Keratinocyte (primary cell): ENCODE measurements around the gene TMED5. TPM values are rescaled to one million over a fixed set of nuclear protein-coding genes. Genes with fewer than 3 reads are reported as not detected.

Experiments used
- DNase-seq: peaks from one replicate; pipeline ENCODE4 v3.0.0-alpha.2; 2011; ENCODE audit warnings: low read depth, missing footprints, low spot score
- FAIRE-seq: peaks from 2 replicates; lab custom pipeline; 2011; peaks lifted over from hg19 to GRCh38; lab: Jason Lieb, UNC
- H2AFZ ChIP-seq: 2 replicates; pipeline ENCODE4 v1.6.0; 2012; ENCODE audit warnings: low read length, control low read depth, inconsistent platforms; ENCODE audit not compliant: control insufficient read depth
- H3K27ac ChIP-seq: 2 replicates; pipeline ENCODE4 v1.5.1; 2011; ENCODE audit warnings: low read length; ENCODE audit not compliant: control insufficient read depth, insufficient read depth
- H3K27me3 ChIP-seq: 3 replicates; pipeline ENCODE4 v1.6.0; 2011; ENCODE audit warnings: low read length; ENCODE audit not compliant: control insufficient read depth, insufficient read depth; ENCODE audit errors: extremely low read depth
- H3K36me3 ChIP-seq, 2 experiments: 2 replicates in 1 of 2; 3 replicates in 1 of 2; pipeline ENCODE4 v1.5.1; 2011; ENCODE audit warnings: low read length in 2 of 2, mild to moderate bottlenecking in 1 of 2; ENCODE audit not compliant: control insufficient read depth in 2 of 2, insufficient read depth in 2 of 2; ENCODE audit errors: extremely low read depth in 1 of 2
- H3K4me1 ChIP-seq: 3 replicates; pipeline ENCODE4 v1.5.1; 2011; ENCODE audit warnings: low read length; ENCODE audit not compliant: control insufficient read depth, insufficient read depth; ENCODE audit errors: extremely low read depth
- H3K4me2 ChIP-seq: 3 replicates; pipeline ENCODE4 v1.6.0; 2011; ENCODE audit warnings: low read depth, low read length; ENCODE audit not compliant: control insufficient read depth, insufficient read depth; ENCODE audit errors: extremely low read depth
- H3K4me3 ChIP-seq, 3 experiments: fragments of 200-600 bp in 1 of 3; sonication (generic) in 1 of 3; 2 replicates in 2 of 3; 3 replicates in 1 of 3; pipeline ENCODE4 v1.5.1; 2011 to 2016; ENCODE audit warnings: low read length in 3 of 3, mild to moderate bottlenecking in 3 of 3, control low read depth in 2 of 3, inconsistent platforms in 1 of 3, low read depth in 1 of 3, mixed read lengths in 1 of 3, mixed run types in 1 of 3, moderate library complexity in 1 of 3; ENCODE audit not compliant: control insufficient read depth in 2 of 3, insufficient read depth in 2 of 3; ENCODE audit errors: extremely low read depth in 1 of 3
- H3K79me2 ChIP-seq: 2 replicates; pipeline ENCODE4 v1.6.0; 2012; ENCODE audit warnings: low read length; ENCODE audit not compliant: control insufficient read depth, insufficient read depth
- H3K9ac ChIP-seq: 3 replicates; pipeline ENCODE4 v1.6.0; 2011; ENCODE audit warnings: low read length; ENCODE audit not compliant: control insufficient read depth, insufficient read depth; ENCODE audit errors: extremely low read depth
- H3K9me1 ChIP-seq: 3 replicates; pipeline ENCODE4 v1.6.0; 2011; ENCODE audit warnings: low read length; ENCODE audit not compliant: control insufficient read depth, insufficient read depth; ENCODE audit errors: extremely low read depth
- H3K9me3 ChIP-seq: 2 replicates; pipeline ENCODE4 v1.5.1; 2012; ENCODE audit warnings: low read depth, low read length; ENCODE audit not compliant: control insufficient read depth
- H4K20me1 ChIP-seq: 3 replicates; pipeline ENCODE4 v1.6.0; 2011; ENCODE audit warnings: low read length; ENCODE audit not compliant: control insufficient read depth, insufficient read depth; ENCODE audit errors: extremely low read depth
- EZH2 ChIP-seq: IDR thresholded peaks from one replicate; pipeline ENCODE4 v1.6.1; 2012; ENCODE audit warnings: inconsistent platforms, mild to moderate bottlenecking, low read length, moderate library complexity
- dilution Hi-C: fragments of 300-500 bp; cut with MboI; formaldehyde crosslinking; loops from one replicate; pipeline ENCODE4 v1.7.0; 2020; ENCODE audit warnings: low sequenced_read_pairs; ENCODE audit not compliant: extremely low pct_ligation_motif_present
- polyA plus RNA-seq, 5 experiments: library from polyadenylated mRNA; depleted of rRNA in 3 of 5; stranded (reverse) in 3 of 5; stranded (forward) in 1 of 5; unstranded in 1 of 5; fragments of >200 nt; gene quantifications; 1 replicate in 1 of 5; 2 replicates in 3 of 5; 3 replicates in 1 of 5; pipeline versions ENCODE4 v1.2.1 to v1.2.3, GENCODE V29; 2011 to 2012; ENCODE audit warnings: missing spikeins in 2 of 5, low read depth in 1 of 5, low replicate concordance in 1 of 5
- TF ChIP-seq, protein P1 (sequence below), 3 experiments: IDR thresholded peaks in 1 of 3; conservative IDR thresholded peaks in 1 of 3; optimal IDR thresholded peaks in 1 of 3; 2 replicates in 2 of 3; 3 replicates in 1 of 3; pipeline versions ENCODE3 to v1.5.1; 2011; ENCODE audit warnings: low read length in 3 of 3, mild to moderate bottlenecking in 3 of 3, moderate library complexity in 2 of 3, control low read depth in 1 of 3, inconsistent platforms in 1 of 3; ENCODE audit not compliant: insufficient read depth in 2 of 3; ENCODE audit errors: extremely low read depth in 1 of 3

The TMED5 gene
- polyA plus RNA-seq, 1 donor (not counting 4 experiments of a cell fraction or from before 2014, with no cell fraction given): 55.4 TPM

DNA sequence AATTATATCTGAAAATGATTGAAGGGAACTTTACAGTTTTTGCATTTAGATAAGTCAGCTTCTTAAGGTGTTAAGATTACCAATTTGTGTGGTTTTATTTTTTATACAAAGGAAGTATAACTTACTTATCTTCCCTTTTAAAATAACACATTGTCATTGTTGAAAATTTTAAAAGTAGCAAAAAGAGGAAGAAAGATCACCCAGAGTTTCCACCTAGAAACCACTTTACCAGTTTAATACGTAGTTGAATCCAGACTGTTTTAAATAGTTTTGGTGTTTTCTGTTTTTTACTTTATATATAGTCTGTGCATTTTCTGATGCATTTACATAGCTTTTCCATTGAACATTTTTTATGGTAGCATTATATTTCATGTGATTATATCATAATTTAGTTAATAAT, 6.5 kb upstream of the TMED5 start:
- H3K27ac ChIP-seq: no peak overlapping the region
- no peaks in the 10 kb centered on the region for H3K9me3 ChIP-seq
- no peak overlapping the region for H2AFZ ChIP-seq
- H3K9ac ChIP-seq: no peak overlapping the region
- dilution Hi-C loops: no loop called here
- H3K4me2 ChIP-seq: no peak overlapping the region
- DNase-seq: no peak
- no peak overlapping the region for H3K4me3 ChIP-seq
- no peaks in the 10 kb centered on the region for H3K27me3 ChIP-seq
- H3K4me1 ChIP-seq: no peaks in the 10 kb centered on the region
- TF ChIP-seq, protein P1, sequence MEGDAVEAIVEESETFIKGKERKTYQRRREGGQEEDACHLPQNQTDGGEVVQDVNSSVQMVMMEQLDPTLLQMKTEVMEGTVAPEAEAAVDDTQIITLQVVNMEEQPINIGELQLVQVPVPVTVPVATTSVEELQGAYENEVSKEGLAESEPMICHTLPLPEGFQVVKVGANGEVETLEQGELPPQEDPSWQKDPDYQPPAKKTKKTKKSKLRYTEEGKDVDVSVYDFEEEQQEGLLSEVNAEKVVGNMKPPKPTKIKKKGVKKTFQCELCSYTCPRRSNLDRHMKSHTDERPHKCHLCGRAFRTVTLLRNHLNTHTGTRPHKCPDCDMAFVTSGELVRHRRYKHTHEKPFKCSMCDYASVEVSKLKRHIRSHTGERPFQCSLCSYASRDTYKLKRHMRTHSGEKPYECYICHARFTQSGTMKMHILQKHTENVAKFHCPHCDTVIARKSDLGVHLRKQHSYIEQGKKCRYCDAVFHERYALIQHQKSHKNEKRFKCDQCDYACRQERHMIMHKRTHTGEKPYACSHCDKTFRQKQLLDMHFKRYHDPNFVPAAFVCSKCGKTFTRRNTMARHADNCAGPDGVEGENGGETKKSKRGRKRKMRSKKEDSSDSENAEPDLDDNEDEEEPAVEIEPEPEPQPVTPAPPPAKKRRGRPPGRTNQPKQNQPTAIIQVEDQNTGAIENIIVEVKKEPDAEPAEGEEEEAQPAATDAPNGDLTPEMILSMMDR (optimal IDR thresholded peaks at IDR 0.05 in 1 of 3, IDR thresholded peaks at IDR 0.05 in 1 of 3, conservative IDR thresholded peaks at IDR 0.05 in 1 of 3; ENCODE audit: extremely low read depth in 1 of 3, insufficient read depth in 2 of 3, low read length in 3 of 3): no peak
- no peak for TF ChIP-seq EZH2
- no peaks in the 10 kb centered on the region for H3K9me1 ChIP-seq
- H4K20me1 ChIP-seq: no peaks in the 10 kb centered on the region
- FAIRE-seq: no peak
- H3K79me2 ChIP-seq: peaks cover 12% of the 10 kb centered on the region
- H3K36me3 ChIP-seq: no peaks in the 10 kb centered on the region

DNA sequence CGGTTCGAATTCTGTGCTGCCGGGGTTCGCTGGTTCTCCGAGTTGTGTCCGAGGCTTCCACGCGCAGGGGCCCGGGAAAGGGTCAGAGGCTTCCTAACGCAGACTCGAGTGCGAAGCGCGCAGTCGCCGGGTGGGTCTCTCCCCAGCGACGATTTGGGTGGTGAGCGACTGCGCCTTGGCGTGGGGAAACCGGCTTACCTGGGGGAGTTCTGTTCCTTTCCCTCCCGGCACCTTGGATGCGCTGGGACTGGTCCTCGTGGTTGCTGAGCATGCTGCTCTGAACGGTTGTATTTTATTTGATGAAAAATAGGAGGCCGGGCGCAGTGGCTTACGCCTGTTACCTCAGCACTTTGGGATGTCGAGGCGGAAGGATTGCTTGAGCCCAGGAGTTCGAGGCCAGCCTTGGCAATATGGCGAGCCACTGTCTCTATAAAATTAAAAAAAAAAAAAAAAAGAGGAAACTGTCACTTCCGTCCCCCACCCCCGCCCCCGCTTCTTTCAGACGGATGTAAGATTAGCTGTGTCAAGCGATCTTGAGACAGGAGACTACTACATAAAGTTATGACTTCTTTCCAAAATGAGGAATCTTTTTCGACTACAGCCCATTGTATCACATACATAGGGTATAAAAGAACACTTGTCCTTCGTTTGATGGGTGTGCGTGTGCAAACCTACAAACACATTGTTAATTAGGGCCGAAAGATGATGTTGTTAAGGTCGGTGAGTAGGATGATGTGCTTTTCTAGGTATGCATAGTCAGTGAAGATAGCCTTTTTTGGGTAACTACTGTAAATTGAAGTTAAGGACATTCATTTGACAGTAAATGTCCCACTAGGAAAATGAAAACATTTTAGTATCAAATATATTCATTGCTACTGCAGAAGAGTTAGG, 755 bp upstream of the TMED5 start, which contains the start of gene CCDC18:
Gene CCDC18, plus strand, starts transcription at position 2 of the 891 bp plus-strand sequence. CDS start 2,638 bp downstream, outside the sequence.
- FAIRE-seq (no peak), DNase-seq (no peak)
- Histone ChIP-seq H3K27ac (peak within 1 kb of the TSS; percentile 98), H3K4me2 (peak within 1 kb of the TSS; percentile 94), H3K79me2 (peaks cover 50% of the 10 kb centered on the region), H4K20me1 (peaks cover 1% of the 10 kb centered on the region), H3K9me3 (no peaks in the 10 kb centered on the region), H2AFZ (peak within 1 kb of the TSS; percentile 97), H3K36me3 (peaks cover 0 to 2% of the 10 kb centered on the region in 2 experiments), H3K4me1 (peaks cover 9% of the 10 kb centered on the region), H3K27me3 (no peaks in the 10 kb centered on the region), H3K9ac (peak within 1 kb of the TSS; percentile 99), H3K9me1 (no peaks in the 10 kb centered on the region), H3K4me3 (peak within 1 kb of the TSS; percentile 87 to 94 (median 88))
- dilution Hi-C loops: no loop called here
- TF ChIP-seq, protein P1 (optimal IDR thresholded peaks at IDR 0.05 in 1 of 3, IDR thresholded peaks at IDR 0.05 in 1 of 3, conservative IDR thresholded peaks at IDR 0.05 in 1 of 3; ENCODE audit: extremely low read depth in 1 of 3, insufficient read depth in 2 of 3, low read length in 3 of 3): no peak
- TF ChIP-seq EZH2: no peak
